Thyroid gland (tissue), 4 donors: Measurements from ENCODE around the gene CTXN2.

Source experiments
- CTCF ChIP-seq, 6 experiments: fragments of 200-600 bp in 3 of 6; fragments of 450-650 bp in 3 of 6; sonication (generic) in 3 of 6; IDR thresholded peaks; one replicate each; pipeline ENCODE4 v1.5.1; 2016 to 2019; ENCODE audit warnings: antibody characterized with exemption in 6 of 6, mild to moderate bottlenecking in 2 of 6, inconsistent platforms in 1 of 6, moderate library complexity in 1 of 6
- POLR2A ChIP-seq, 2 donors: fragments of 450-650 bp; IDR thresholded peaks; one replicate each; pipeline ENCODE4 v1.6.1; 2017; ENCODE audit warnings: antibody characterized with exemption in 2 of 2, mild to moderate bottlenecking in 2 of 2, moderate library complexity in 1 of 2

GRCh38 chr15:48177383-48177765, 14.1 kb upstream of the CTXN2 start:
- TF ChIP-seq POLR2A (IDR thresholded peaks at IDR 0.05) (no peak), CTCF (IDR thresholded peaks at IDR 0.05) (no peak)
